ENCODE data around the gene POLE.

DNA sequence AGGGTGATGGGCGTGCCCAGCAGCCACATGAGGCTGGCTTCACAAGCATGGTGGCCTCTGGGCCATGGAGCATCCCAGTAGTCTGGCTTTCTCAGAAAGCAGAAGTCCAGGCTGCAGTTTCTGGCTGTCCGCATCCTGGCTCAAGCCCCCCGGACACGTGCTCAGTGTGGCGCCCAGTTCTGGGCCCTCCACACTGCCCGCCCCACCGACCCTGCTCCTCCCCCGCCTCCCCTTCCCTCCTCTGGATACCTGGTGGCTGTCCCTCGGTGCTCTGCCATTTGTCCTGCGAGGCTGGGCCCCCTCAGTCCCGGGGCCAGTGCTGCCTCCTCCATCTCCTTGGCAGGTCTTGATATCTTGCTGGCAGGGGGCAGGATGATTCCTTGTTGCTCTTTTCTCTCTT lies 108.3 kb downstream of the POLE start:
- TF ChIP-seq, protein P1, sequence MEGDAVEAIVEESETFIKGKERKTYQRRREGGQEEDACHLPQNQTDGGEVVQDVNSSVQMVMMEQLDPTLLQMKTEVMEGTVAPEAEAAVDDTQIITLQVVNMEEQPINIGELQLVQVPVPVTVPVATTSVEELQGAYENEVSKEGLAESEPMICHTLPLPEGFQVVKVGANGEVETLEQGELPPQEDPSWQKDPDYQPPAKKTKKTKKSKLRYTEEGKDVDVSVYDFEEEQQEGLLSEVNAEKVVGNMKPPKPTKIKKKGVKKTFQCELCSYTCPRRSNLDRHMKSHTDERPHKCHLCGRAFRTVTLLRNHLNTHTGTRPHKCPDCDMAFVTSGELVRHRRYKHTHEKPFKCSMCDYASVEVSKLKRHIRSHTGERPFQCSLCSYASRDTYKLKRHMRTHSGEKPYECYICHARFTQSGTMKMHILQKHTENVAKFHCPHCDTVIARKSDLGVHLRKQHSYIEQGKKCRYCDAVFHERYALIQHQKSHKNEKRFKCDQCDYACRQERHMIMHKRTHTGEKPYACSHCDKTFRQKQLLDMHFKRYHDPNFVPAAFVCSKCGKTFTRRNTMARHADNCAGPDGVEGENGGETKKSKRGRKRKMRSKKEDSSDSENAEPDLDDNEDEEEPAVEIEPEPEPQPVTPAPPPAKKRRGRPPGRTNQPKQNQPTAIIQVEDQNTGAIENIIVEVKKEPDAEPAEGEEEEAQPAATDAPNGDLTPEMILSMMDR (IDR thresholded peaks at IDR 0.05; ENCODE audit: low read depth, low read length): no peak
- TF ChIP-seq MYC (IDR thresholded peaks at IDR 0.05; ENCODE audit: low read depth, low read length): no peak
